Measurements from ENCODE around the gene CLSTN1. TPM values are rescaled to one million over a fixed set of nuclear protein-coding genes. Genes with fewer than 3 reads are reported as not detected.
A peak's percentile ranks its signal among the peaks of the same experiment; 100 is the strongest.

CLSTN1 gene
- total RNA-seq, result 10 to 100 TPM; 41.7 to 55.5 TPM

DNA sequence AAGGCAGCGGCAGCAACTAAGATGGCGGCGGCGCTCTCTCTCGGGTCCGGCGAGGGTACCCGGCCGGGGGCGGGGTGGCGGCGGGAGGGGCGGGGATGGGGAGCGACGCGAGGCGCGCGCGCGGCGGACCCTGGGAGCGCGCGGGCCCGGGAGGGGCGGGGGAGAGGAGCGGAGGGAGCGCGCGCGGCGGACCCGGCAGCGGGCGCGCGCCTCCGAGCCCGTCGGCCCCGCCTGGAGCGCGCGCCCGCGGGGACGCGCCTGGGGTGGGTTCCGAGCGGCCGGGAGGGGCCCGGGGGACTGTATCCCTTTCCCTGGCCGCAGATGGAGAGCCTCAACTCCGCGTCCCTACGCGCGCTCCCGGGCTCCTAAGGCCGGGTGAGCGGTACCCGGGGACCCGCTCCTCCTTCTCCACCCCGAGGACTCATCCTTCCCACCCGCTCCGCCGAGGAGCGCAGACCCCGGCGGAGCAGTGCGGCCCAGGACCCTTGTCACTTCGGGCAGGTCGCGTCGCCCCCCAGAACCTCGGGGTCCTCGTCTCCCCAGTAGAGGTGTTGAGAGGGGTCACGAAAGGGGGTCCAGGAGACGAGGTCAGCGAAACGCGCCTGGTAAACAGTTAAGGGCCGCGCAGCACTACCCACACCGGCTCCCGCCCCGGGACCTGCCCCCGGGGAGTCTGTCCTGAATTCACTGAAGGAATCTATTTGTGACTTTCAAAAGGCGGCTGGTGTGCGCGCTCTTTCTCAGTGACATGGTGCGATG lies at the start of gene CLSTN1:
CLSTN1 (minus strand) TSS at position 23 of the 759 bp plus-strand sequence. CDS start 232 bp downstream, outside the sequence.
- H3K27ac Mint-ChIP-seq, result peak within 1 kb of the TSS; percentile 87
- H3K36me3 Mint-ChIP-seq (ENCODE audit: low read depth), result peaks cover 15% of the 10 kb centered on the region
- H3K27me3 Mint-ChIP-seq, result no peaks in the 10 kb centered on the region
- peak; percentile 72 for ATAC-seq (replicated peaks)
- no peaks in the 10 kb centered on the region for H3K9me3 Mint-ChIP-seq
- H3K4me3 Mint-ChIP-seq, result peak within 1 kb of the TSS; percentile 94
- H3K4me1 Mint-ChIP-seq, result peaks cover 20% of the 10 kb centered on the region

DNA sequence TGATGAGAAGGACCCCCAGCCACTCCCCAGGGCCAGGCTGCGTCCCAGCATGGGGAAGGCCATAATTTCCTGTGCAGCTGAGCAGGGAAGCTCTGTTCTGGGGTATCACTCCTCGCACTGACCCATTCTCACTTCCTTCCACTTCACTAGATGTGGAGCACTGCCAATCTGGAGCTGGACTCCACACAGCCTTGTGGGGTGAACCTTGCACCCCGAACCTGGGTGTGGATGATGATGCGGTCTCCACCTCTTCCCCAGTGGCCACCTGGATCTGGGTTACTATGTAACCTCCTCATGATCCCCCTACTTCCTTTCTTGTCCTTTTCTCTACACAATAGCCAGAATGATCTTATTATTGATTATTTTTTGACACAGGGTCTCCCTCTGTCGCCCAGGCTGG lies 49.6 kb upstream of the CLSTN1 start:
- H3K36me3 Mint-ChIP-seq (ENCODE audit: low read depth), result no peaks in the 10 kb centered on the region

DNA sequence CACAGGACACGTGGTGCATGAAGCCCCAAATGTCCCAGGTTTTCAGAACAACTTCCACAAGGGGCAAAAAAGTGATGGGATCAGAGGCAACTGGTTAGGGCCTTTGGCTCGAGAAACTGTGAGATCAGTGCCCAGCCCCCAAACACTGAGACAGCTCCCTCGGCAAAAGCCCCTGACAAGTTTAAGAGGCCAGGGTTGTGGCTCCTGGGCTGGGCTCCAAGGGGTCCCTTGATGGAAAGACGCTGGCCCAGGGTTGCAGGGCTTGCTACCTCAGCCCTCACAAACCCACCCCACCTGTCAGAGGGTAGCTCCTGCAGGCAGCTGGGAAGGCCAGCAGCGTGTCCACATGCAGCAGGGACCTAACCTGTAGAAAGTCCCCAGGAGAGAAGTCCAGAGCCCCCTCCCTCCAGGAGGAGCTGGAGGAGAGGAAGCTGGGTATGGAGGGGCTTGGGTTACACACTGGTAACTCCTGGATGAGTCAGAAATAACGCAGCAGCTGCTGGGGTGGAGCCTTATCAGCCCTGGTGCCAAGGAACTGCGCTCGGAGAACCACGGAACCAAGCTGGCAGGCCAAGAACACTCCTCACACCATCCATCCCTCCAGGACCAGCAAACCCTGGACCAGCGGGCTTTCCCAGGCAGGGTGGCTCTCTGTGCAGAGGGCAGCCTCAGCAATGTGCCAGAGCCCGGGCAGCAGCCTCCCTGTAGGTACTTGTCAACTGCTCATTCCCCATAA lies 48.8 kb upstream of the CLSTN1 start:
- Mint-ChIP-seq H3K27ac (no peak overlapping the region), H3K27me3 (no peaks in the 10 kb centered on the region), H3K36me3 (ENCODE audit: low read depth) (no peaks in the 10 kb centered on the region), H3K9me3 (no peaks in the 10 kb centered on the region), H3K4me3 (no peak overlapping the region), H3K4me1 (peaks cover 6% of the 10 kb centered on the region)
- ATAC-seq (replicated peaks), result no peak

More for the DNA sequence above, 49.6 kb upstream of the CLSTN1 start:
- no peak overlapping the region for H3K4me3 Mint-ChIP-seq
- ATAC-seq (replicated peaks), result no peak
- no peaks in the 10 kb centered on the region for H3K27me3 Mint-ChIP-seq
- H3K4me1 Mint-ChIP-seq, result peaks cover 6% of the 10 kb centered on the region
- no peaks in the 10 kb centered on the region for H3K9me3 Mint-ChIP-seq
- H3K27ac Mint-ChIP-seq, result no peak overlapping the region

DNA sequence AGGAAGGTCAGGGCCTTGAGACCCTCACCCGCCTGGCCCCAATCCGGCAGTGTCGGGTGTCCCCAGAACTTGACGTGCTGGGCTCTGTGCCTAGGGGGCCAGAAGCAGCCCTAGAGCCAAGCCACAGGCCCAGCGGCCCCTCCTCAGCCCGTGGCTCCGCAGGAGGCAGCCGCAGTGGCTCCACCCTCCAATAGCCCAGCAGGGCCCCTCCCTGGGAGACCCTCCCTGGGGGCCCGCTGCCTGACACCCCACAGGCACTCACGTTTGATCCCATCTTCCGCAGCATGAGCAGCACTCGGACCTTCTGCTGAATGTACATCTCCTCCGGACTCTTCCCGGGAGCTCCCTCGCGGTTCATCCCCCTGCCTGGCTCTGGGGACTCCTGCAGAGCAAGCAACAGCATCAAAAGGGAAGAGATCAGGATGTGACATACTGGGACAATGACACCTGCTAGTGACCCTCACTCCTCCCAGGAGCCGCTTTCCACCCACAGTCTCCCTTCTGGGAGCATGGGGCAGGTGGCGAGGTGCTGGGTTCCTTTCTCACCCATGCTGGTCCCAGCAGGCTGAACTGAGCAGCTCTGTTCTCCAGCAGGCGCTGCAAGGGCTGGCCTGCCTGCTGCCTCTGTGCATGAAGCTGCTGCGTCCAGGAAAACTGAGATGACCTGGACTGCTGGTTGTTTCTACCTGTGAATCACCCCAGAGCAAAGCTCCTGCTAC lies 48.1 kb upstream of the CLSTN1 start:
- no peaks in the 10 kb centered on the region for H3K27me3 Mint-ChIP-seq
- ATAC-seq (replicated peaks), result no peak
- H3K4me1 Mint-ChIP-seq, result peaks cover 8% of the 10 kb centered on the region
- H3K4me3 Mint-ChIP-seq, result no peak overlapping the region
- H3K36me3 Mint-ChIP-seq (ENCODE audit: low read depth), result no peaks in the 10 kb centered on the region
- H3K27ac Mint-ChIP-seq, result no peak overlapping the region
- H3K9me3 Mint-ChIP-seq, result no peaks in the 10 kb centered on the region

DNA sequence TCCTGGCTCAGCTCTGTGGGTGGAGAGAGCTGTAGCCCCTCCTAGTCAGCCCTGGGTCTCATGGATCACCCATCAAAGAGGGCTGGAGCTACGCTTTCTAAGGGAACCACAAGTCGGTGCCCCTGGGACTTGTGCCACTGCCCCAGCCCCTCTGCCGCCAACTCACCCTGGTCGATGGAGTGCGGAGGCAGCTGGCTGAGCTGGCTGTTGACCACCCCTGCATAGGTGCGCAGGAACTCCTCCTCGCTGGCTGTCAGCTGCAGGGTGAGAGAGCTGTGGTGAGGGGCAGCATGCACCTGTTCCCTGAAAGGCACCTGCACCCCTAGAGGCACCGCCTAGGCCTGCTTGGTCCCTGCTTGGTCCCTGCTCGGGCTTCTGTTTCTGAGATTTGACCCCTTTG lies 47.3 kb upstream of the CLSTN1 start:
- H3K9me3 Mint-ChIP-seq, result no peaks in the 10 kb centered on the region
- H3K36me3 Mint-ChIP-seq (ENCODE audit: low read depth), result no peaks in the 10 kb centered on the region
- no peak for ATAC-seq (replicated peaks)
- H3K27ac Mint-ChIP-seq, result no peak overlapping the region
- H3K27me3 Mint-ChIP-seq, result no peaks in the 10 kb centered on the region
- H3K4me3 Mint-ChIP-seq, result no peak overlapping the region
- H3K4me1 Mint-ChIP-seq, result peaks cover 10% of the 10 kb centered on the region

DNA sequence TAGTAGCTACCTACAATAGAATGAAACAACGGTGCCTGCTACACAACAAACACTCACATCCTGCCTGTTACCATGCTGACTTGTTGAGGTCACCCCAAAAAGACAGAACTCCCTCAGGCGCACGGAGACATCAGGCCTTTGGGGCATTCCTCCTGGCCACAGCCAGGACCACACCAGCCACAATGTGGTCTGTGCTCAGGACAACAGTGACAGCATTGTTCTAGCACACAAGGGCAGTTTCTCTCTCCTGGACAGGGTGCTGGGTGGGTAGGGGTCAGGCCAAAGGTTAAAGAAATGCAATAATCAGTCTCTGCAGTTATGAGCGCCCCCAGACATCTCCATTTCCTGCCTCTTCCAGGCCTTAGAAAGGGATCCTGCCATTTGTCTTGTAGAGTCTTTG lies 46.8 kb upstream of the CLSTN1 start:
- ATAC-seq (replicated peaks), result no peak
- Mint-ChIP-seq H3K9me3 (no peaks in the 10 kb centered on the region), H3K4me3 (no peak overlapping the region), H3K27ac (no peak overlapping the region), H3K4me1 (peaks cover 10% of the 10 kb centered on the region), H3K36me3 (ENCODE audit: low read depth) (no peaks in the 10 kb centered on the region), H3K27me3 (no peaks in the 10 kb centered on the region)

DNA sequence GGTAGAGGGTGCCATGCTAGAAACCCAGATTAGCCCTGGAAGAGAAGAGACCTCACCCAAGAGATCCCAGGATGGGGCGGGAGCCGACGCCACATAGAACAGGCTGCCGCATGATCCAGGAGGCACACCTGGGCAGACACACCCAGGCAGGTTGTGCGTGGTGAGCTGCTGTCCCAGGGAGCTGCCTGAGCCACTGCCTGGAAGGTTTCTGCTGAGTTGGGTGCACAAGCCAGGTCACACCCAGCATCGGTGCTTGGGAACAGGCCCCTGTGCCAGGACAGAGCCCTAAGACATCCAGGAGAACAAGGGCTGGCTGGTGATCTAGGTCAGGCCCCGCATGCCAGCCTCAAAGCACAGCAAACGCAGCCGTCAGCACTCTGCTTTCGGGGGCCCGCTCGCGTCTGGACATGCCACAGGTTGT lies 46.1 kb upstream of the CLSTN1 start:
- Mint-ChIP-seq H3K27me3 (no peaks in the 10 kb centered on the region), H3K9me3 (no peaks in the 10 kb centered on the region), H3K4me1 (peaks cover 6% of the 10 kb centered on the region), H3K27ac (peak overlapping the region; percentile 20), H3K4me3 (no peak overlapping the region), H3K36me3 (ENCODE audit: low read depth) (no peaks in the 10 kb centered on the region)
- ATAC-seq (replicated peaks), result no peak

DNA sequence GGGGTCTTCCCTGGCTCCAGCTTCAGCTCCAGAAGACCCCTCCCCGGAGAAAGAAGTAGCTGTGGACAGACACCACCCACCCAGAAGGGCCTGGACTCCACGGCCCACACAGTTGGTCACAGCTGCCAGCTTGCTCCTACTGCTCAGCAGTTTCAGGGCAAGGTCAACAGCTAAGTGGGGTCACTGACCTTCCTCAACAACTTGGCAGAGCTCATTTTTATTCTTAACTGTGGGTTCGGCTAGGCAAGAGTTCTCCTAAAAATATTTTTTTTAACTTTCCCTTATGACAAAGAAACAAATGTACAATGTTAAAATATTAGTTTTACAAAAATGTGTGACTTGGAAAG lies 44.5 kb upstream of the CLSTN1 start:
- Mint-ChIP-seq H3K36me3 (ENCODE audit: low read depth) (no peaks in the 10 kb centered on the region), H3K4me3 (no peak overlapping the region), H3K4me1 (peaks cover 5% of the 10 kb centered on the region), H3K27me3 (no peaks in the 10 kb centered on the region), H3K9me3 (no peaks in the 10 kb centered on the region), H3K27ac (no peak overlapping the region)
- no peak for ATAC-seq (replicated peaks)

DNA sequence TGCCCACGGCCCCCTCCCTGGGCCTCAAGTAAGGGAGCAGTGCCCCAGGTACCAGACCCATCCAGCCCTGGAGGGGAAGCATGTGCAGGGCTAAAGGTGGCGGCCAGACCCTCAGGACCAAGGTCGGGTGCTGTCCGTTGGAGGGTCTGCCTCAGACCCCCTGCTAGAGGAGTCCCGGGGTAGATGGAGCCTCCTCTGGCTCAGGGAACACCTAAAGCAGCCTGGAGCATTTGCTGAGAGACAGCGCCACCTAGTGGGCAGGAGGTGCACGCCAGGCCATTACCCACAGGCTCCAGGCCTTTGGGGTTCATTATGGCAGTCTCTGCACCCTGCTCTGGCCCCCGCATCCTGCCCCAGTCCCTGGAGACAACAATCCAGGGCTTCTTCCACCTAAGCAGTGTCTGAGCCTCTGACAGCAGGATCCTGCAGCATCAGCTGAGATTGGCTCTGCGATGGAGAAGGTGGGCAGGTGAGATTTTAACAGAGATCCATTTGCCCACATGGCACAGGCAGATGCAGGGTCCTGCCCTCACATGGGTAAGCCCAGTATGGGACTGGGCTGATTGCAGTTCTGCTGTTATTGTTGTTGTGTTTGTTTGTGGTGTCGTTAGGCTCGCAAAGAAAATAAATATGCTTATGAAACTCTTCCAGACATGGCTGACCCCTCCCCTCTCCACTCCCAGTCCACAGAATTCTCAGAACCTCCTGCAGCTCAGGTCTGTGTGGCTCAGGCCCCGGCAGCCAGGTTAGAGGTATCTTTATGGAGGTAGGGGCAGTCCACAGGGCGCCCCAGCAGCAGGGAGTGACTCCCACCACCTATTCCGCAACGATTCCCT lies 43.9 kb upstream of the CLSTN1 start:
- Mint-ChIP-seq H3K9me3 (no peaks in the 10 kb centered on the region), H3K27me3 (no peaks in the 10 kb centered on the region), H3K4me3 (no peak overlapping the region), H3K36me3 (ENCODE audit: low read depth) (no peaks in the 10 kb centered on the region), H3K27ac (no peak overlapping the region), H3K4me1 (peaks cover 5% of the 10 kb centered on the region)
- ATAC-seq (replicated peaks), result peak; percentile 97

DNA sequence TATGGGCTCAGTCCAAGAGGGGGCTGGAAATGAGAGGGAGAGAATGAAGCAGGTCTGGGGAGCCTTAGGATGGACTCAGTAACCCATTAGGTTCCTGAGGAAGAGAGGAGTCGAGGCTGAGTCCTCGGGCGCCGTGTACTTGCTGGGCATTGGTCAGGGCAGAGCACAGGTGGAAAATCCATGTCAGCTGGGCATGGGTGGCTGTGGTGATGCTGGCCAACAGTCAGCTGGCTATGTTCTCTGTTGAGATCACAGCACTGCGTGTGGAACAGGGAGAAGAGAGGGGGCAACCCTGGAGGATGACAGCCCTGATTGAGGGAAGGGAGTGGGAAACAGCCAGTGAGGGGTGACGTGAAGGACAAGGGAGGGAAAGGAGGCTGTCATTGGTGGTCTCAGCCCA lies 43.1 kb upstream of the CLSTN1 start:
- Mint-ChIP-seq H3K36me3 (ENCODE audit: low read depth) (no peaks in the 10 kb centered on the region), H3K4me1 (peaks cover 5% of the 10 kb centered on the region), H3K27me3 (no peaks in the 10 kb centered on the region), H3K4me3 (no peak overlapping the region), H3K9me3 (no peaks in the 10 kb centered on the region), H3K27ac (peak overlapping the region; percentile 59)
- no peak for ATAC-seq (replicated peaks)

DNA sequence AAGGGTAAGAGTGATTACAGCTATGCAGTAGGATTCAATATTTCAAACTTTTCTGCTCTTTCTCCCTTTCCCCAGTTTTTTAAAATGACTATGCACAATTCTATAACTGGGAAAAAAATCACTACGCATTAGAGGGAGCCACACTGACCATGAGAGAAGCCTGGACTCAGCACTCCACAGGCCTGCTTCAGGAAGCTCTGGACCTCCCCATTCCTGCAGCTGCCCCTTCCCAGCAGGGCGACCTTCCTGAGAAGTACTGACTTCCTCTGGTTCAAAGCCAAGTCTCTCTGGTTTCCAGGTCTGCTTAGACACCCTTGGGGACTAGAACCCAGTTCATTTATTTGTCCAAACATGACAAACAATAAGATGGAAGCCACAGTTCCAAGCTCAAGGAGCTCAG lies 42.0 kb upstream of the CLSTN1 start:
- no peaks in the 10 kb centered on the region for H3K9me3 Mint-ChIP-seq
- no peak for ATAC-seq (replicated peaks)
- H3K27ac Mint-ChIP-seq, result no peak overlapping the region
- no peaks in the 10 kb centered on the region for H3K36me3 Mint-ChIP-seq (ENCODE audit: low read depth)
- no peaks in the 10 kb centered on the region for H3K27me3 Mint-ChIP-seq
- peaks cover 5% of the 10 kb centered on the region for H3K4me1 Mint-ChIP-seq
- H3K4me3 Mint-ChIP-seq, result no peak overlapping the region

DNA sequence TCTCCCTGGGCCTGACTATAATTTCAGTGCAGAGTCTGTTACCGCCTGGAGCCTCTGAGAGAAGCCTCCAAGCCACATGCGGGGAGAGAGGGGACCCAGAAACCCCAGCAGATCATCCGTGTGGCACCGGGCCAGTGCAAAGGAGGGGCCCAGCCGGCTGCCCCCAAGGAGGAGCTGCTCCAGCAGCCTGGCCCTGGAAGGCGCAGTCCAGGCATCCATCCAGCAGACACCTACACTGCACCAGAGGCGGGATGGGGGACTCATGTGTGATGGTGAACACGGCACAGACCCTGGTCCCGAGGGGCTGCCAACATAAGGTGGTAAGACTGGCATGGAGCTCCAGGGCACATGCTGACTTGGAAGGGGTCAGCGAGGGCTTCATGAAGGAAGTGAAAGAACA lies 39.6 kb upstream of the CLSTN1 start:
- H3K9me3 Mint-ChIP-seq, result no peaks in the 10 kb centered on the region
- no peaks in the 10 kb centered on the region for H3K36me3 Mint-ChIP-seq (ENCODE audit: low read depth)
- H3K4me3 Mint-ChIP-seq, result no peak overlapping the region
- ATAC-seq (replicated peaks), result no peak
- H3K27me3 Mint-ChIP-seq, result no peaks in the 10 kb centered on the region
- no peak overlapping the region for H3K27ac Mint-ChIP-seq
- H3K4me1 Mint-ChIP-seq, result peaks cover 8% of the 10 kb centered on the region

DNA sequence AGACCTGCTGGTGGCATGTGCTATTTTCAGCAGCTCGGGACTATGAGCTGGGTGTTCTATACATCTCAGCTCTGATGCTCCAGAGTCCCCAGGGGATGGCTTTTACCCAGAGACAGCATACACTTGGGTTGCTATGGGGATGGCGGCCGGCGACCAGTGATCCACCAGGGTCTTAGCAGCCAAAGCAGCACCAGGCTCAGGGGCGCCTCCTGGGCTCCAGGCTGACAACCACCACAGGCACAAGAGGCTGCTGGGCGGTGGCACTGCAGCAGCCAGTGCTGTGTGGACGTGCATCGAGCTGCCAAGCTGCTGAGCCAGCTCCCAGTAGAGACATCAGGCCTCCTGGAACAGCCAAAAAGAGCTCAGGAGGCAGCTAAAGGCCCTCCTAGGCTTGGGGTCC lies 37.6 kb upstream of the CLSTN1 start:
- H3K4me3 Mint-ChIP-seq, result no peak overlapping the region
- no peaks in the 10 kb centered on the region for H3K27me3 Mint-ChIP-seq
- no peak overlapping the region for H3K27ac Mint-ChIP-seq
- H3K4me1 Mint-ChIP-seq, result peaks cover 6% of the 10 kb centered on the region
- no peaks in the 10 kb centered on the region for H3K36me3 Mint-ChIP-seq (ENCODE audit: low read depth)
- ATAC-seq (replicated peaks), result no peak
- no peaks in the 10 kb centered on the region for H3K9me3 Mint-ChIP-seq

DNA sequence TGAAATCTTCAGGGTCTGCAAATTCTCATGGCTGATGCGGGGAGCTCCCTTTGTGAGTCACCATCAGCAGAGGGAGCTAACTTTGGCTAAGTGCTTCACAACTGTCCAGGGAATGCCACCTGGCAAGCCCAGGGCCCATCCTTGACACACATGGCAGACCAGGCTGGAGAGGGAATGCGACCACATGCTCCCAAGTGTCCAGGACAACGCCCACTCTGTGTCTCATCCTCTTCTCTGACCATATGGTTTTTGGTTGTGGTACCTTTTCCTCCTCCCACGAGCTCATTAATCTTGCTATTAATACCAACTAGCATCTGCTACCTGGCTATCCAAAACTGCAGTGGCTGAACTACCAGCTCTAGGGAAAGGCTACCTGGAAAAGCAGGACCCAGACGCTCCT lies 37.1 kb upstream of the CLSTN1 start:
- H3K36me3 Mint-ChIP-seq (ENCODE audit: low read depth), result no peaks in the 10 kb centered on the region
- no peaks in the 10 kb centered on the region for H3K27me3 Mint-ChIP-seq
- no peak overlapping the region for H3K4me3 Mint-ChIP-seq
- peaks cover 6% of the 10 kb centered on the region for H3K4me1 Mint-ChIP-seq
- H3K27ac Mint-ChIP-seq, result no peak overlapping the region
- no peak for ATAC-seq (replicated peaks)
- no peaks in the 10 kb centered on the region for H3K9me3 Mint-ChIP-seq
